GM18517 (cell line): Measurements from ENCODE around the gene TCAF1.
"Not testable (repeated sequence)": the region's sequence is repeated elsewhere in the genome, so short reads cannot be mapped to it uniquely, and the experiment has no call there.

Experiments
- ATAC-seq: cut with Tn5 transposase; IDR thresholded peaks from one replicate; pipeline ENCODE4 v1.9.1; 2021; ENCODE audit warnings: mild to moderate bottlenecking, moderate library complexity; ENCODE audit not compliant: unreplicated experiment

The TCAF1 gene

DNA sequence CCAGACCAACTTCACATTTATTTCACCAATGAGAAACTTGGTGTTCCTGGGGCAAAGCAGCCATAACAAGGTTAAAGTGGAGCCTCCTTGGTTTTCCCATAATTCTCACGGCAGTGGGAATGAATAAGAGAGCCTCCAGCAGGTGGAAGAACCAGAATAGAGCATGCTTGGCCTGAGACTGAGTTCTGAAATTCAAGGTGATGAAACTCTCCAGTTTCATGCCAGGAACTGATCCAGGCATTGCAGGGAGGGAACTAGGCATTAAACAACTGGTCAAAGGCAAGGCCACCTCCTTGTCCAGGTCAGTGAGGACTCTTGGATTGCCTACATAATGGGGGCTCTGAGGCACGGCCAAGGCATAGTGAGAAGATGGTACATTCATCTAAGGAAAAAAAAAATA, 44.0 kb downstream of the TCAF1 start:
- ATAC-seq, result not testable (repeated sequence)

DNA sequence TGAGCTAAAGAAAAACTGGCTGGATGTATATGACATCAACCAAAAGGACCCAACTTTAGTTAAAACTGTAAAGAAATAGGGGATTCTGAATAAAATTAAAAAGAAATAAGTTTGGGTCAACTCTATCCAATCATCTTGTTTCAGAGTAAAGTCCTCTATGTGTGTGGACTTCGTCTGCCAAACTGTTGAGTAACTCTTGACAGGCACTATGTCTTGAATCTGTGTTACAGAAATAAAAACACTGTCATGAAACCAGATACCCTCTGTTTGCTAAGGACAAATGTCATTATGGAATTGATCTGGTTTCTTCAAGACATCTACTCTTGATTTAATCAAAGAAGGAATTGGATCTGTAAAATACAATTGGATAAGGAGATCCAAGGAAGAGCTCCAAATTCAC, 46.5 kb downstream of the TCAF1 start:
- ATAC-seq, result not testable (repeated sequence)

DNA sequence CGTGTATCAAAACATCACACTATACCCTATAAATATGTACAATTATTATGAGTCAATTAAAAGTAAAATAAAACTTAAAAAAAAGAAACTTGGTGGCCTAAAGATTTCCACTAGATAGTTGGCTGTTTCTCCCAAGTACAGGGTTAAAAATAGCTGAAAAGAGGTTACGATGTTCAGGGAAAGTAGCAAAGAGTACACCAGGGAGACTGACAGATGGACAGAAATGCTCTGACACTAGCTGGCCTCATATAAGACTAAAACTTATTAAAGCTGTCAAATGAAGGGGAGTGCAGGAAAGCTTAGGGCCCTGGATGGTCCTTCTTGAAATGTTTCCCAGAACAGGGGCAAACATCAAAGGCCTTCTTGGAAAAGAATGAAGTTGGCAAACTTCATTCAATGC, 51.3 kb downstream of the TCAF1 start:
- no peak for ATAC-seq

DNA sequence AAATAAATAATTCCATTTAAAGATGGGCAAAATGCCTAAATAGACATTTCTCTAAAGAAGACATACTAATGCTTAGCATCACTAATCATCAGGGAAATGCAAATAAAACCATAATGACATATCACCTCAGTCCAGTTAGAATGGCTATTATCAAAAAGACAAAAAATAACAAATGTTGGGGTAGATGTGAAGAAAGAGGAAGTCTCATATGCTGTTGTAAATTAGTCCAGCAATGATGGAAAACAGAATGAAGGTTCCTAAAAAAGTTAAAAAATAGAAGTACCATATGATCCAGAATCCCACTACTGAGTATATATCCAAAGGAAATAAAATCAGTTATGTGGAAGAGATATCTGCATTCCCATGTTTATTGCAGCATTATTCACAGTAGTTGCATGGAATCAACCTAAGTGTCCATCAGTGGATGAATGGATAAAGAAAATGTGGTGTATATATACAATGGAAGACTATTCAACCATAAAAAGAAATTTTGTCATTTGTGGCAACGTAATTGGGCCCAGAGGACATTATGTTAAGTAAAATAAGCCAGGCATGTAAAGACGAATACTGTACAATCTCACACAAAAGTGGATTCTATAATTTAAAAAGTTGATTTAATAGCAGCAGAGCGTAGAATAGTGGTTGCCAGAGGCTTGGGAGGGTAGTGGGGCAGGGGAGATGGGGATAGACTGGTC, 52.0 kb downstream of the TCAF1 start:
- ATAC-seq, result no peak

DNA sequence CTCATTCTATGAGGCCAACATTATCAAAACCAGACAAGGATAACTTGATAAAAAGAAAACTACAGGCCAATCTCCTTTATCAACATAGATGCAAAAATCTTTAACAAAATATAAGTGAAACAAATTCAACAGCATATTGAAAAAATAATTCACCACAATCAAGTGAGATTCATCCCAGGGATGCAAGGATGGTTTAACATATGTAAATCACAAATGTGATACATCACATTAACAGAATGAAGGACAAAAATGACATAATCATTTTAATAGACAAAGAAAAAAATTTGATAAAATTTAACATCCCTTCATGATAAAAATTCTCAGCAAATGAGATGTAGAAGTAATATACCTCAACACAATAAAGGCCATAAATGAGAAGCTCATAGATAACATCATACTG, 53.8 kb downstream of the TCAF1 start:
- no peak for ATAC-seq

DNA sequence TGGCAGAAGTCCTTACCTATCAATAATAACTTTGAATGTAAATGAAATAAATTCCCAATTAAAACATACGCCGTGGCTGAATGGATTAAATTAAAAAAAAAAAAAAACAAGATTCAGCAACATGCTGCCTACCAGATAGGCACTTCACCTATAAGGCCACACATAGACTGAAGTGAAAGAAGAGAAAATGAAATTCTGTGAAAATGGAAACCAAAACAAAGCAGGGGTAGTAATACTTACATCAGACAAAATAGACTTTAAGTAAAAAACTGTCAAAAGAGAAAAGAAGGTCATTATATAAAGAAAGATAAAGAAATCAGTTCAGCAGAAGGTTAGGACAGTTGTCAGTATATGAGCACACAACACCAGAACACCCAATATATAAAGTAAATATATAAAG, 55.3 kb downstream of the TCAF1 start:
- ATAC-seq, result peak; percentile 64

DNA sequence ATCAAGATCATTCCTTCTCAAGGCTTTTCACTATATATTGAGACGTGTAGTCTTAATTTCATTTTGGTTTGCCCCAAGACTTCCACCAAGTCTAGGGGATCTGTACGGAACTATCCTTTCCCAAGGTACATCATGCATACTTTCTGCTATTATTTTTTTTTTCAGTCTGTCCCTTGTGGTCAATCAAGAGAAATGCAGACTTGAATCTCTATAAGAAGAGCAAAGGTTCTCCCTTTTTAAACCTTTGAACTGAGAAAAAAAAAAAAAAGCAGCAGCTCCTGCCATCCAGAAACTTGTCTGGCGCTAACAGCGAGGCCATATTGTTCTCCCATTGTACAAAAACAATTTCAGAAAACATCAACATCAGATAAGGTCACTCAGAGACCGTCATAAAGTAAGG, 60.3 kb downstream of the TCAF1 start:
- not testable (repeated sequence) for ATAC-seq

DNA sequence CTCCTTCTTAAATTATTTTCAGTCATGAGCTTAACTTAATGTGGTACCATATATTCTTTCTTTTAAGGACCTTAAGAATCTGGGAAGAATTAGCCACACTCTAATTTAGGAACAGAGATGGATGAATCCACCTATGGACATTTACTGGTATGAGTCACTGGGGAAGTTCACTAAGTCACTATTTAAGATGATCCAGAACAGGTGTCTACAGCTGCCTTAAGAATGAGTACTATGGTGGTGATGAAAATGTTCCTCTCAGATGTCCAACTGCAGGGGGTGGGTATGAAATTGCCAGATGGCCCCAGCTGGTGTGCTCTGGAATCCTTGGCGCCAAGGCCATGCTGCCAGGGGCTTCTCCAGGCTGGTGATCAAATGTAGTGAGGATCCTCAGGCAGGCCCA, 61.9 kb downstream of the TCAF1 start:
- ATAC-seq, result not testable (repeated sequence)

DNA sequence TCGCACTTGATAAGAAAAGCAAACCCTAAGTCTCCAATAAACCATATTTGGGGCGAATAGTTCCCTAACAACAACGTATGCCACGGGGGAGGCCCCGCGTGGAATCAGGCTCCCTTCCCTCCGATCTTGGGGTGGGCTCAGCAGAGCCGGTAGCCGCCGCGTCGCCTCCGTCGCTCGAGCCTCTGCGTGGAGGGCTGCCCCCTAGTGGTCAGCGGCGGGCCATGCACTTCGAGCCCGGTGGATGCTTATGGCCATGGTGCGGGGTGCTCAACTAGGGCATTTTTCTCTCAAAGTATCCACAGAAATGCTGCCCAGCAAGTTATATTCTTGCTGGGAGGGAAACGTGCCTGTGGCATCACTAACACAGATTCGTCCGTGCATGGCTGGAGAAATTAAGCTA, 64.8 kb downstream of the TCAF1 start:
- ATAC-seq, result peak; percentile 58

DNA sequence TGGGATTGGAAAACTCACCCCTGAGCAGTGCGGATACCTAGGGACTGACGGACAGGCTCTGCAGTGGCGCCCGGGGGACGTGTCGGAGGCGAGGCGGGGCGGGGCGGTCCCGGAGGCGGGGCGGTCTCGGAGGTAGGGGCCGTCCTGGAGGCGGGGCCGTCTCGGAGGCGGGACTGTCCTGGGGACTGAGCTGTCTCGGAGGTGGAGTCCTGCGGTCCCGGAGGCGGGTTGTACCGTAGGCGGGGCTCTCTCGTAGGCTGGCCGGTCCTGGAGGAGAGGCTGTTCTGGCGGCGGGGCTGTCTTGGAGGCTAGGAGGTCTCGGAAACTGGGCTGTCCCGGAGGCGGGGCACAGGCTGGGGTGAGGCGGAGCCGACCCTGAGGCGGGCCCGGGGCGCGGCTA, 65.4 kb downstream of the TCAF1 start:
- ATAC-seq, result peak; percentile 81

DNA sequence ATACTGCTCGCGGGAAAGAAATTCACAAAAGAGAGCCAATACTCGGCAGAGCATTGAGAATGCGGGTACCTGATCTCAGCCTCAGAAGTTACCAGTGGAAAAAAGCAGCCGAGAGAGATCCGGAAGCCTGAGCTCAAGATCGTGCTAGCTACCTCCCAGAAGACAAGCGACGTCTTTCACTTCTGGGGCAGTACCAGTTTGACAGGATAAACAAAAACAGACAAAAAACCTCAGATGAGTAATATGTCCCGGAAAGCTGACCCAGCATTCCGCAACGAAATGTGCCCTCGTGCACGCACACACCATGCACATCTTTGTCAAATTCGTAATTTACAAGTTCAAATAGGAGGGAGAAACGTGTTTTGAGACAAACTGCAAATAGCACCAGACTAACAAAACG, 65.9 kb downstream of the TCAF1 start:
- ATAC-seq, result peak; percentile 35

DNA sequence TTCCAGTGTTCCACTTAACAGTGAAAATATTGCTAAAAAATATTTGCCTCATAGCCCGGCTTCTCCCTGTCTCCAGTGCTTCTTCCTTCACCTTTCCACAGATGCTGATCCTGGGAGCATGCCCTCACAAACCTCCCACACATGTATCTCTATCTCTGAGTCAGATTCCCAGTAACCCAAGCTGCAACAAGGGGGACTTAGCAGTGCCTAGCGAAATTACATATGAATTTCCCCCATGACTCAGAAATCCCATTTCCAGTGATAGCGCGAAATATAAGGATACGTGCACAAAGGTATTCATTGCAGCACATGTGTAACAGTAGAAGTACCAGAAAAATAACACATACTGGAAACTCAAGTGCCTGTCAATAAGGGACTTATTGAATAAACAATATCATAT, 75.4 kb downstream of the TCAF1 start:
- not testable (repeated sequence) for ATAC-seq

DNA sequence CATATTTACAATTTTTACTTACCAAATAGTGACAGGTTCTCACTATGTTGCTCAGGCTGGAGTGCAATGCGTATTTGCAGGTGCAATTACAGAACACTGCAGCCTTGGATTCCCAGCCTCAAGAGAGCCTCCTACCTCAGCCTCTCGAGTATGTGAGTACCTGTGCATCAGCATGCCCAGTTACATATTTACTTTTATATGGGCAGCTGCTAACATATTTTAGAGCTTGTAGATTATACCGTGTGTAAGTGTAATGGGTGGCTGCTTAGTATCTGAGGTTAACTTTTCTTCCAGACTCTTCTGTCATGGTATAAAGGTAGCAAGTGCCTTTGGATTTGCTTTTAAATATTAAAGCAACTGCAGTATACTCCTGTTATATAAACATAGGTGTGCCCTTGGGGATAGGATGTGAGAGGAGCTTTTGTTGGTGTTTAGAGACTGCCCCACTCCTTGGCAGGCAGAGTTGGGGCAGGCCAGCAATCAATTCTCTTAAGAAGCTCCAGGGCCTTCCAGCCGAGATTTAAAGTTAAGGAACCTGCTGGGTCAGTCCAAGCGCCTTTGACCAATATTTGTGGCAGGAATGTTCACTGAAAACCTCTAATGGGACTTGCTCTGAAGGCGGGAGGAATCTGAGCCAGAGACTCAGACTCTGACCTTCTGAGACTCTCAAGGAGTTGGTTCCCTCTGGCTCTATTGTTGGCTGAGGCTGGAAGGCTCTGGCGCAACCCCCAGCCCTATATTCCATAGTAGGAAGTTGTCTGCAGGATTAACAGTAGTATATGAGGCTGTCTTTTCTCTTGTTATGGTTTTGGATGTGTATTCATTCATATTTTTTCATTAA, 77.5 kb downstream of the TCAF1 start:
- not testable (repeated sequence) for ATAC-seq

DNA sequence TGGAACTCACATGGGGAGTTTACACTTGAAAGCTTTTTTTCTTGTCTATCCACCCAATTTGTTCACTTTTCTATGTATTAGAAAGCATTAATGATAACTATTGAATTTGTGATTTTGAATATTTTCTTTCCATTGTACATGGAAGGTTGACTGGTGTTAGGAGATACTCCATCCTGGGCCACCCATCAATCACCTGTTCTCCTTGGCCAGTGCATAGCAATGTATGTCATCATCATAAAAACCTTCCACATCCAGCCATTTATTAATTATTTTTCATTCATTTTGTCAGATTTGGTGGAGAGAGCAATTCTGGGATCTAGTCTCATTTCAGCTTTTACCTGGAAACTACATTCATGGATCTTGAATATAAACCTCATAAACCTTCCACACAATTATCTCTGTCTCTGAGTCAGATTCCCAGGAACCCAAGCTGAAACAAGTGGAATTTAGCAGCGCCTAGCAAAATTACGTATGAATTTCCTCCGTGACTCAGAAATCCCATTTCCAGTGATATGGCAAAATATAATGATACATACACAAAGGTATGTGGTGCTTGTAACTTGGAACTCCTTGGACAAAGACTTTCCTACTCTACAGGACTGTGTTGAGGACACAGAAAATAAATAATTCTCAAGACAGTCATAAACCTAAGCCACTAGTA, 78.2 kb downstream of the TCAF1 start:
- not testable (repeated sequence) for ATAC-seq

DNA sequence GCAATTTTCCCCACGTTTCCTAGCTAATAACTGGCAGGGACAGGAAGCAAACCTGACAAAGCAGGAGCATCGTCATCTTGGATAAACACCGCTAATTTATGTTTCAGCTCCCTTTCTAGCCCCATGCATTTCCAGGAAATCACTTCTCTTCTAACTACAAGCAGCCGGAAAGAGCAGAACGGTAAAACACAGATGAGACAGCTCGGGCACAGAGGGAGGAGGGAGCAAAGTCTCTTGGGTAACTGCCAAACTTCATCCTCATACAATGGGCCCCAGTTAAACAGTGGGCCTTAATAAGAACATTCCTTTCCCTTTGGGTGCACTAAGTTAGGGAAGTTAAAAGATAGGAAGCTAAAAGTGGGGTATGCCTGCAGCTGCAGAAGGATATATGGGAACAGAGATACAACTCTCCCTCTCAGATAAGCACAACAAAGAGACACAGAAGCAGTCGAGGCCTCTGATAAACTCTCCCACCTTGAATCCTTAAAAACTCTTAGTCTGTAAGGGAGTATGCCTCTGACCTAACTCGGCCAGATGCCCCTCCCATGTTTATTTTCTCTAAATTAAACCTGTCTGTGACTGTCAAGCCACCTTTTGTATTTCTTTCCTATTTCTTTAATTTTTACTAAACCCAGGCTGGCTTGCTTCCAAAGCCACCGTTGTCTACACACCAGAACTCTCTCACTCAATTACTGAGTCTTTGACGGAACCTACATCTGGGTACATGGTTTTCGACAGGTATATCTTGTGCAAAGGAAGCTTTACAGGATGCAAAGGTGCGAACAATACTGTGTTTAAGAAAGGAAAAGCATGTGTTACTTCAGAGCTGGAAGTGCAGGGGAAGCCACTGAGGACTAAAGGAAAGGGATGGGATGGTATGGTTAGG, 80.3 kb downstream of the TCAF1 start:
- ATAC-seq, result not testable (repeated sequence)

DNA sequence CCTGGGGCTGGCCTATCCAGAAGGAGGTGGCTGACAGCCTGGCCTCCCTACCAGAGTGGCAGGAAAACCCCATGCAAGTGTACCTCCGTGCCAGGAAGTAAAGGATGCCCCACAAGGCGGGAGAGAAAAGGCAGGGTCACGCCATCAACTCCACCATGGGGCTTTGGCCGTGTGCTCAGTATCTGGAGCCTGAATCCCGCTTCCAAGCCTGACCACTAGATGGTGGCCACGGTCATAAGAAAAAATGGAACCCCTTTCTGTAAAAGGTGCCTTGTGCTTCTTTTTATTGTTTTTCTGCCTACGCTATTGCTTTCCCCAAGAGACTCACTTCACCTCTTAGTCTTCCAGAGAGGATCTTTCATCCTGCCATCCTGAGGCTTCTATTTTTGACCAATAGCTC, 84.1 kb downstream of the TCAF1 start:
- ATAC-seq, result peak; percentile 74

DNA sequence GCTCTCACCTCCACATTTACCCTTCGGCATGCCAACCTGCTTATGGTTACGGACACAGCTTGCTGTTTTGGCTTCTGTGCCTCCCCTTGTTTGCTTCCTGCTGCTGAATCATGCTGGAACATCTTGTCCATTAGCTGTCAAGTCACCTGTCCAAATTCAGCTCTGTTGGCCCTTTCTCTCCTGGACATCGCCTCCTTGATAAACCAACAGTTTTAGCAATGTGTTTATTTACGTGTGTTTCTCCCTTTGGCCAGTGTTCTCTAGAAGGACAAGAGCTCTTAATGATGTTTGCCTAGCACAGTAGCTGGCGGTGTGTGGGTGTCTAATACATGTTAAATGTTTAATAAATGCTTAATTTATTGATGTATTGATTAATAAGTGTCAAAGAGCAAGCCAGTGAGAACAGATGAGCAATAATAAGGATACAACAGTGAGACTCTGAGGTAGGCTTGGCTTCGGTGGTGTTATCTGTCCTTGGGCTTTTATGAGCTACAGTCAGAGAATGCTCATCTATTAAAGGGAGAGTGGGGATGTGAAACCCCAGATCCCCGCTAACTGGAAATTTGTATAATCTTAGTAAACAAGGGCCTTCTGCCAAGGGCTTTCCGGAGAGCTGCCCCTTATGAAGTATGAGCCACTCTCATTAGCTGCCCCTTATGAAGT, 85.4 kb downstream of the TCAF1 start:
- not testable (repeated sequence) for ATAC-seq

DNA sequence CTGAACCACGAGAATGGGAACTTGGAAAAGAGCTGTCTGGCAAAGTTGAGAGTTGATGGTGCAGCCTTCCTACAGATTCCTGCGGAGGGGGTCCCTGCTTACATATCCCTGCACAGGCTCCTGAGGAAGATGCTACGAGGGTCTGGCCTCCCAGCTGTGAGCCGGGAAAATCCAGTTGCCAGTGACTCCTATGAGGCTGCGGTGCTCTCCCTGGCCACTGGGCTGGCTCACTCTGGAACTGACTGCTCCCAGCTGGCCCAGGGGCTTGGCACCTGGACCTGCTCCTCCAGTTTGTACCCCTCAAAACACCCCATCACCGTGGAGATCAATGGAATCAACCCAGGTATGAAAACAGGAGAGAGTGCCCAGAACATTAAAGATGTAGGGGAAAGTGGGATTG, 91.3 kb downstream of the TCAF1 start:
- not testable (repeated sequence) for ATAC-seq

DNA sequence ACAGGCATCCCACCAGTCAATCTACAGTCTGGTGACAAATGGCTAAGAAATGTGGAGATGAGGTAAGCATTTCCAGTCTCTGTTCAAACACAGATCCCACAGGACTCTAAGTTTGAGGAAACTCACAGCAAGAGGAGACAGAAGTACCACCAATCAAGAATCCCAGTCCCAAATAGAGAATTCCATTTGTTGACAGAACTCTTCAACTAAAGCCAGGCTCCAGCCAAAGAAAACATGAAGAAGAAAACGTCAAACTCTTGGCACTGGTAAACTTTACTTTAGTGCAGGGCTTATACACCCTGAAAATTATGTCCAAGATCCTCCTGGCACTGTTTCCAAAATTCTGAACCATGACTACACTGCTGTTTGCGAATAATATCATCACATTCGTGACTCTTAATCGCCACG, 95.3 kb downstream of the TCAF1 start:
- ATAC-seq, result not testable (repeated sequence)
